ENCODE data around the gene MNAT1.
A peak's percentile ranks its signal among the peaks of the same experiment; 100 is the strongest.

MNAT1 gene

DNA sequence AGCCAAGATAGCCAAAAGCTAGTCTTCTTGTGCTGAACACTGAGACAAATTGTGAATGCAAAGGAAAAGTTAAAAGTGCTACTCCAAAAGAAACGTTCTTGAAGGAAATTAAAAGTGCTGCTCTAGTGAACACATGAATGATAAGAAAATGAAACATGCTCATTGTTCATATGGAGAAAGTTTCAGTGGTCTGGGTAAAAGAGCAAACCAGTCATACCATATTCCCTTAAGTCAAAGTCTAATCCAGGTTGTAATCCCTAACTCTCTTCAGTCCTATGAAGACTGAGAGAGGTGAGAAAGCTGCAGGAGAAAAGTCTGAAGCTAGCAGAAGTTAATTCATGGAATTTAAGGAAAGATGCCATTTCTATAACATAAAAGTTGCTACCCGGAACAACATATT is 121.5 kb downstream of the MNAT1 start:
- H3K36me3 ChIP-seq (ENCODE audit: control insufficient read depth in 4 of 4, insufficient read depth in 4 of 4, low read length in 3 of 4), result peaks cover 0 to 23% (median 1%) of the 10 kb centered on the region in 4 experiments
- ChIA-PET POLR2A (no interaction called here), CTCF (no interaction called here)
- H3K4me1 ChIP-seq (ENCODE audit: control extremely low read depth in 1 of 4, control insufficient read depth in 4 of 4, insufficient read depth in 4 of 4, low read length in 3 of 4), result no peaks in the 10 kb centered on the region
- no peak overlapping the region for H3K4me3 ChIP-seq (ENCODE audit: control insufficient read depth in 1 of 7, extremely low read depth in 1 of 7, insufficient read depth in 4 of 7, low read depth in 2 of 7, low read length in 6 of 7)
- DNase-seq, result no peak
- peaks cover 0 to 11% (median 0%) of the 10 kb centered on the region in 5 experiments for H3K9me3 ChIP-seq (ENCODE audit: control extremely low read depth in 1 of 5, control insufficient read depth in 4 of 5, insufficient read depth in 2 of 5, low read depth in 1 of 5, low read length in 4 of 5)
- no peaks in the 10 kb centered on the region for H3K27me3 ChIP-seq (replicated peaks in 2 of 5; ENCODE audit: control insufficient read depth in 4 of 5, insufficient read depth in 5 of 5, low read length in 4 of 5)
- WGBS (ENCODE audit: insufficient coverage), result 100% methylated on average over 1 of the region's 2 CpGs
- H3K27ac ChIP-seq (ENCODE audit: insufficient read depth in 1 of 2, low read depth in 1 of 2, low read length in 2 of 2, poor library complexity in 1 of 2, severe bottlenecking in 2 of 2), result no peak overlapping the region

DNA sequence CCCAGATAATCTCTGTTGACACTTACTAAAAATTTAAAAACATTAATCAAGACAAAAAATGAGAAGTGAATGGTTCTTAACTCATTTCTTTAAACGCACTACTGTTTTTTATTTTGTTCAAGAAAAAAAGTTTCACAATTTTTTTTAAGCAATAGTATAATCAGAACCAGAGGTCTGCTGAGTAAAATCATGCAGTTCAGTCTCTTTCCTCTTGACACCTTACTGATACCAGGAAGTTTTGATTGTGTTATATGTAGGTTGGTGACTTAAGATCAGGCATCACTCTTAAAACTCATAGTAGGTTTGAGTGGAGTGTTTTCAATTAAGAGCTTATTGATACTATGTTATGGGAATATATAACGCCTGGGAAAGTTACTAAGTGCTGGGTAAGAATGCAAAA is 125.0 kb downstream of the MNAT1 start:
- CTCF ChIA-PET, result no interaction called here

DNA sequence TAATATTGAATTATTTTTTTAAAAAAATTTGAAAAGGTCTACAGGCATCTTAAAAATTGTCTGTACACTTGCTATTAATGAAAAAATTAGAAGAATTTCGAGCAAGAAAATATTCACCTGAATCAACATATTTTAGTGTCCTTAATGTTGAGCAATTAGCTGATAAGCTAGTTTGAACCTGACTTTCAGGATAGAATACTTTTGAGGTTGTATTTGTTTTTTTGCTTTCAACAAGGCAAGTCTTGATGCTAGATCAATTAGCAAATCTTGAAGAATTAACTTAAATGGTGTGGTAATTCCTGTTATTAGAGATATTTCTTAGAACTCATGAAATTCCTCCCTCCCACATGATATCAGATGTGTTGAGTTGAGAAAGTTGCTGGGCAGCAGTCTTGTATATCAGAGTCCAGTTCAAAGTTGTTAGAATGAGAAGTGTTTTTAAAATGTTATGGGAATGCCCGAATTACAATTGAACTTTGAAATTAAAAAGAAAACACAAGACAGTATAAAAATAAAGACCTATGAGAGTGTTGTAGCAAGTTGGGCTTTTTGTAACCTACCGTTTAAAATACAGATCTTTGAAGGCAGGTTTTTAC is 127.1 kb downstream of the MNAT1 start:
- no peaks in the 10 kb centered on the region for H3K27me3 ChIP-seq (replicated peaks in 2 of 5; ENCODE audit: control insufficient read depth in 4 of 5, insufficient read depth in 5 of 5, low read length in 4 of 5)
- H3K4me1 ChIP-seq (ENCODE audit: control extremely low read depth in 1 of 4, control insufficient read depth in 4 of 4, insufficient read depth in 4 of 4, low read length in 3 of 4), result no peaks in the 10 kb centered on the region
- peaks cover 0 to 6% (median 0%) of the 10 kb centered on the region in 5 experiments for H3K9me3 ChIP-seq (ENCODE audit: control extremely low read depth in 1 of 5, control insufficient read depth in 4 of 5, insufficient read depth in 2 of 5, low read depth in 1 of 5, low read length in 4 of 5)
- no peak for DNase-seq
- no peak overlapping the region for H3K4me3 ChIP-seq (ENCODE audit: control insufficient read depth in 1 of 7, extremely low read depth in 1 of 7, insufficient read depth in 4 of 7, low read depth in 2 of 7, low read length in 6 of 7)
- no CpG with 5 or more reads among the region's 3 CpGs for WGBS (ENCODE audit: insufficient coverage)
- ChIA-PET POLR2A (interaction anchor here (0.6 kb wide), 1 partner anchor 1650 kb away, joined by 4 read pairs; no protein-coding TSS in a partner anchor), CTCF (no interaction called here)
- H3K27ac ChIP-seq (ENCODE audit: insufficient read depth in 1 of 2, low read depth in 1 of 2, low read length in 2 of 2, poor library complexity in 1 of 2, severe bottlenecking in 2 of 2), result no peak overlapping the region
- peaks cover 0 to 3% (median 0%) of the 10 kb centered on the region in 4 experiments for H3K36me3 ChIP-seq (ENCODE audit: control insufficient read depth in 4 of 4, insufficient read depth in 4 of 4, low read length in 3 of 4)

More for the DNA sequence above, 125.0 kb downstream of the MNAT1 start:
- H3K36me3 ChIP-seq (ENCODE audit: control insufficient read depth in 4 of 4, insufficient read depth in 4 of 4, low read length in 3 of 4), result peaks cover 0 to 15% (median 0%) of the 10 kb centered on the region in 4 experiments
- no peak overlapping the region for H3K4me3 ChIP-seq (ENCODE audit: control insufficient read depth in 1 of 7, extremely low read depth in 1 of 7, insufficient read depth in 4 of 7, low read depth in 2 of 7, low read length in 6 of 7)
- no peaks in the 10 kb centered on the region for H3K4me1 ChIP-seq (ENCODE audit: control extremely low read depth in 1 of 4, control insufficient read depth in 4 of 4, insufficient read depth in 4 of 4, low read length in 3 of 4)
- H3K9me3 ChIP-seq (ENCODE audit: control extremely low read depth in 1 of 5, control insufficient read depth in 4 of 5, insufficient read depth in 2 of 5, low read depth in 1 of 5, low read length in 4 of 5), result peaks cover 0 to 11% (median 0%) of the 10 kb centered on the region in 5 experiments
- no peaks in the 10 kb centered on the region for H3K27me3 ChIP-seq (replicated peaks in 2 of 5; ENCODE audit: control insufficient read depth in 4 of 5, insufficient read depth in 5 of 5, low read length in 4 of 5)
- no peak overlapping the region for H3K27ac ChIP-seq (ENCODE audit: insufficient read depth in 1 of 2, low read depth in 1 of 2, low read length in 2 of 2, poor library complexity in 1 of 2, severe bottlenecking in 2 of 2)
- WGBS (ENCODE audit: insufficient coverage), result 100% methylated on average over 1 of the region's 2 CpGs
- DNase-seq, result no peak
- POLR2A ChIA-PET, result no interaction called here

DNA sequence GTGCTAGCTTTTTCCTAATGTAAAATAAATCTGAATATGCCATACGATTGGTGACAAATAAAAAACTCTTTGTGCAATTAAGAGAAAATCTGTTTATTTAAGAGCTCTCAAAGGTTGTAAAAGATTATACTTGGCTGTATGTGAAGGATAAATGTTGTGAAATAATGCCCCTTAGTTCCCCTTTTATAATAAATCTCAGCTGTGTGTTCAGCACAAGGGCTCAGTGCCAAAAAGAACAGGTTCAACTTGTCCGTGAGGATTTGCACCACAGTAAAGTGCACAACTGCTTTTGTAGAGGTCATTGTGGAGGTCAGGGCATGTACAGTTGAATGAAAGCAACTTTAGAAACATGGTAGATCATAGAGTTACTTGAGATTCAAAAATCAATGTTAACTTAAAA is 127.7 kb downstream of the MNAT1 start:
- H3K4me1 ChIP-seq (ENCODE audit: control extremely low read depth in 1 of 4, control insufficient read depth in 4 of 4, insufficient read depth in 4 of 4, low read length in 3 of 4), result no peaks in the 10 kb centered on the region
- H3K9me3 ChIP-seq (ENCODE audit: control extremely low read depth in 1 of 5, control insufficient read depth in 4 of 5, insufficient read depth in 2 of 5, low read depth in 1 of 5, low read length in 4 of 5), result peaks cover 0 to under 1% (median 0%) of the 10 kb centered on the region in 5 experiments
- peak in 1 of 3 donors; percentile 17 for DNase-seq
- H3K36me3 ChIP-seq (ENCODE audit: control insufficient read depth in 4 of 4, insufficient read depth in 4 of 4, low read length in 3 of 4), result peaks cover 0 to under 1% (median 0%) of the 10 kb centered on the region in 4 experiments
- ChIA-PET POLR2A (no interaction called here), CTCF (no interaction called here)
- WGBS (ENCODE audit: insufficient coverage), result no CpG with 5 or more reads among the region's 2 CpGs
- H3K27ac ChIP-seq (ENCODE audit: insufficient read depth in 1 of 2, low read depth in 1 of 2, low read length in 2 of 2, poor library complexity in 1 of 2, severe bottlenecking in 2 of 2), result no peak overlapping the region
- no peaks in the 10 kb centered on the region for H3K27me3 ChIP-seq (replicated peaks in 2 of 5; ENCODE audit: control insufficient read depth in 4 of 5, insufficient read depth in 5 of 5, low read length in 4 of 5)
- H3K4me3 ChIP-seq (ENCODE audit: control insufficient read depth in 1 of 7, extremely low read depth in 1 of 7, insufficient read depth in 4 of 7, low read depth in 2 of 7, low read length in 6 of 7), result no peak overlapping the region

DNA sequence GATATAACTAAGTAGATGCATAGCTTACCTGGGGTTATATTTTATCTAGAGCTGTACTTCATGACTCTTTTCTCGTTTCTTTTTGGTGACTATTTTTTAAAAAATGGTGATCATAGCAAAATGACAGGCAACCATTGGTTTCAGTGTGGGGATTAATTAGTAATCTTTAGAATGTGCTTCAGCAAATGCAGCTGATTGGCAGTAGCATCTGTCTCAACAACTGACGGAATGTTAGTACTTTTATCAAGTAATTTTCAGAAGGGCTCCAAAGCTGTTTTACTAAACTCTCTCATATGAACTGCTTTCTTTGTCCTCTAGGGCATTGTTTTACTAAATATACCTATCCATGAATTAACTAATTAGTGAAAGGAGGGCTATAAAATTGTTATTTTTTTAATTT is 128.7 kb downstream of the MNAT1 start:
- Histone ChIP-seq H3K9me3 (ENCODE audit: control extremely low read depth in 1 of 5, control insufficient read depth in 4 of 5, insufficient read depth in 2 of 5, low read depth in 1 of 5, low read length in 4 of 5) (no peaks in the 10 kb centered on the region), H3K27ac (ENCODE audit: insufficient read depth in 1 of 2, low read depth in 1 of 2, low read length in 2 of 2, poor library complexity in 1 of 2, severe bottlenecking in 2 of 2) (no peak overlapping the region), H3K36me3 (ENCODE audit: control insufficient read depth in 4 of 4, insufficient read depth in 4 of 4, low read length in 3 of 4) (no peaks in the 10 kb centered on the region), H3K27me3 (replicated peaks in 2 of 5; ENCODE audit: control insufficient read depth in 4 of 5, insufficient read depth in 5 of 5, low read length in 4 of 5) (no peaks in the 10 kb centered on the region), H3K4me1 (ENCODE audit: control extremely low read depth in 1 of 4, control insufficient read depth in 4 of 4, insufficient read depth in 4 of 4, low read length in 3 of 4) (no peaks in the 10 kb centered on the region), H3K4me3 (ENCODE audit: control insufficient read depth in 1 of 7, extremely low read depth in 1 of 7, insufficient read depth in 4 of 7, low read depth in 2 of 7, low read length in 6 of 7) (no peak overlapping the region)
- 100% methylated on average over 2 of the region's 2 CpGs for WGBS (ENCODE audit: insufficient coverage)
- no peak for DNase-seq
- CTCF ChIA-PET, result no interaction called here
- POLR2A ChIA-PET, result no interaction called here

DNA sequence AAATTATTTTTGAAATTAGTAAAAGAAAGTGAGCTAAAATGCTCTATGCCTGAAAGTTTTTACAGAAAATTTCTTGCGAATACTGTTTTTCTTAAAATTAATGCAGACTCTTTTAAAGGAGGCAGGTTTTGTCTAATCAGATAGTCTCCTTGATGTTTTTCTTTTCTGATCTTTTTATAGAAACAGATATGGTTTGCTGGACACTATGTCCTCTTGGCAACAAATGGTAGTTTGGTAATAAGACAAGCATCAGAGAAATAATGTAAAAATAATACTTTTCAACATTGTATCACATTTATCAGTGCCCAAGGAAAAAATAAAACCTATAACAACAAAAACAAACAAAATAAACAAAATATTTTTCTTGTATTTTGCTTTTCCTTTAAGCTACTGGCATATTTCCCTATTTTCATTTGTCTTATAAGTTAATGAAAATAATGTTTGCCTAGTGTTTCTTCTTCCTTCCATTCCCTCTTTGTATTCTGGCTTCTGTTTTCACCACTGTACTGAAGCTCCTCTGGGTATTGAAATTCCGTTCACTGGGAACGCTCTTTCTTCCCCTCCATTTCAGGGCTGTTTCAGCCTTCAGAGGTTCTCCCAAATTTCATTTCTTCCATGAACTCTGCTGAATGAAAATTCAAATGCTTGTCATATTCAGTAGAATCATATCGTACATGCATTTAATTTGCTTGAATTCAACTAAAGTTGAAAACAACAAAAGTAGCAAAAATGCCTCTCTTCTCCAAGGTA is 131.0 kb downstream of the MNAT1 start:
- CTCF ChIA-PET, result no interaction called here

DNA sequence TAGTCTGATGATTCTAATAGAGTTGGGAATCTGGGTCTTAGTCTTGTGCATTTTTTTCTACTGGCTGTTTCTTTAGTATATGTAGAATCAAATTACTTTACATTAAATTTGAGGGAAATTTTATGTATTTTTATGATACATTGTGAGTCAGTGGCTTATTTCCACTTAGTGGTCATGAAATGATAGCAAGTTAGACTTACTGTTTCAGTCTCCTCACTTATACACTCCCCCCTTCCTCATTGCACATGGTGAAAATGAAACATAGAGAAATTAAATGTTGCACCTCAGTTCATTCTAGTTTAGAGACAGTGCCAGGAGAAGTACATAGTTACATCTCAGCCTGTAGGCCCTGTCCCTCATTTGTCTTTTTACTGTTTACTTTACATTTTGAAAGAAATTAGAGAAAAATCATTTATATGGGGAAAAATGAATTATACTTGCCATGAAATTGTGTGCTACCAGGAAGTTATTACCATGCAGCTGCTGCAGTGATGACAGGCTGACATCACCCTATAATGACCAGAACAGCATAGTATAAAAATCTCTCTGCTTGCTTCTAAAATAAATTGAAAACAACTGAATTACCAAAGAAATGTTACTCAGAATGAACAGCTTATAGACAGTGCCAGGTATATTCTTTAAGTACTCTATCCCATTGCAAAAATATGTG is 133.1 kb downstream of the MNAT1 start:
- no peaks in the 10 kb centered on the region for H3K9me3 ChIP-seq (ENCODE audit: control extremely low read depth in 1 of 5, control insufficient read depth in 4 of 5, insufficient read depth in 2 of 5, low read depth in 1 of 5, low read length in 4 of 5)
- no peaks in the 10 kb centered on the region for H3K4me1 ChIP-seq (ENCODE audit: control extremely low read depth in 1 of 4, control insufficient read depth in 4 of 4, insufficient read depth in 4 of 4, low read length in 3 of 4)
- no peak overlapping the region for H3K4me3 ChIP-seq (ENCODE audit: control insufficient read depth in 1 of 7, extremely low read depth in 1 of 7, insufficient read depth in 4 of 7, low read depth in 2 of 7, low read length in 6 of 7)
- ChIA-PET POLR2A (no interaction called here), CTCF (no interaction called here)
- H3K27me3 ChIP-seq (replicated peaks in 2 of 5; ENCODE audit: control insufficient read depth in 4 of 5, insufficient read depth in 5 of 5, low read length in 4 of 5), result no peaks in the 10 kb centered on the region
- H3K36me3 ChIP-seq (ENCODE audit: control insufficient read depth in 4 of 4, insufficient read depth in 4 of 4, low read length in 3 of 4), result no peaks in the 10 kb centered on the region
- no peak for DNase-seq
- H3K27ac ChIP-seq (ENCODE audit: insufficient read depth in 1 of 2, low read depth in 1 of 2, low read length in 2 of 2, poor library complexity in 1 of 2, severe bottlenecking in 2 of 2), result no peak overlapping the region

More for the DNA sequence above, 131.0 kb downstream of the MNAT1 start:
- no peaks in the 10 kb centered on the region for H3K4me1 ChIP-seq (ENCODE audit: control extremely low read depth in 1 of 4, control insufficient read depth in 4 of 4, insufficient read depth in 4 of 4, low read length in 3 of 4)
- no peak overlapping the region for H3K27ac ChIP-seq (ENCODE audit: insufficient read depth in 1 of 2, low read depth in 1 of 2, low read length in 2 of 2, poor library complexity in 1 of 2, severe bottlenecking in 2 of 2)
- no peaks in the 10 kb centered on the region for H3K9me3 ChIP-seq (ENCODE audit: control extremely low read depth in 1 of 5, control insufficient read depth in 4 of 5, insufficient read depth in 2 of 5, low read depth in 1 of 5, low read length in 4 of 5)
- POLR2A ChIA-PET, result no interaction called here
- no peaks in the 10 kb centered on the region for H3K36me3 ChIP-seq (ENCODE audit: control insufficient read depth in 4 of 4, insufficient read depth in 4 of 4, low read length in 3 of 4)
- WGBS (ENCODE audit: insufficient coverage), result 100% methylated on average over 3 of the region's 4 CpGs
- H3K4me3 ChIP-seq (ENCODE audit: control insufficient read depth in 1 of 7, extremely low read depth in 1 of 7, insufficient read depth in 4 of 7, low read depth in 2 of 7, low read length in 6 of 7), result no peak overlapping the region
- no peaks in the 10 kb centered on the region for H3K27me3 ChIP-seq (replicated peaks in 2 of 5; ENCODE audit: control insufficient read depth in 4 of 5, insufficient read depth in 5 of 5, low read length in 4 of 5)
- DNase-seq, result no peak

Measured in common myeloid progenitor, CD34-positive (primary cell).